Nucleus accumbens (tissue), 56 donors: ENCODE data around the gene TSPAN18.

Source experiments
- DNase-seq, 56 donors: peaks; one replicate each; lab custom pipeline; 2025; lab: John Stamatoyannopoulos, UW

The TSPAN18 gene

GRCh38 chr11:44815917-44816456, 89.2 kb downstream of the TSPAN18 start:
- no peak for DNase-seq

GRCh38 chr11:44816761-44817160, 90.0 kb downstream of the TSPAN18 start:
- no peak for DNase-seq

GRCh38 chr11:44817207-44817949, 90.6 kb downstream of the TSPAN18 start:
- no peak for DNase-seq

- no peak for DNase-seq
Measured at GRCh38 chr11:44818110-44818509, 91.3 kb downstream of the TSPAN18 start.

- no peak for DNase-seq
Measured at GRCh38 chr11:44819346-44819745, 92.6 kb downstream of the TSPAN18 start.

GRCh38 chr11:44822369-44822768, 95.6 kb downstream of the TSPAN18 start:
- no peak for DNase-seq

GRCh38 chr11:44823006-44823405, 96.2 kb downstream of the TSPAN18 start:
- no peak for DNase-seq

- DNase-seq = no peak
Measured at GRCh38 chr11:44823868-44824267, 97.1 kb downstream of the TSPAN18 start.

- DNase-seq = no peak
Measured at GRCh38 chr11:44824300-44824704, 97.5 kb downstream of the TSPAN18 start.

- DNase-seq = no peak
Measured at GRCh38 chr11:44825058-44825785, 98.5 kb downstream of the TSPAN18 start.

GRCh38 chr11:44826922-44827643, 100.3 kb downstream of the TSPAN18 start:
- DNase-seq = no peak

GRCh38 chr11:44828296-44828695, 101.5 kb downstream of the TSPAN18 start:
- DNase-seq = no peak

- DNase-seq = no peak
Measured at GRCh38 chr11:44829838-44830237, 103.1 kb downstream of the TSPAN18 start.

GRCh38 chr11:44831605-44832394, 105.0 kb downstream of the TSPAN18 start:
- DNase-seq = no peak

- DNase-seq = no peak
Measured at GRCh38 chr11:44832452-44832851, 105.7 kb downstream of the TSPAN18 start.

- DNase-seq = no peak
Measured at GRCh38 chr11:44833221-44833876, 106.6 kb downstream of the TSPAN18 start.

- DNase-seq = peak in 1 of 56 donors; percentile 7
Measured at GRCh38 chr11:44833877-44834452, 107.2 kb downstream of the TSPAN18 start.

GRCh38 chr11:44834846-44835245, 108.1 kb downstream of the TSPAN18 start:
- no peak for DNase-seq

GRCh38 chr11:44835296-44835695, 108.5 kb downstream of the TSPAN18 start:
- no peak for DNase-seq
